ENCODE measurements around the gene CDH4. TPM values are rescaled to one million over a fixed set of nuclear protein-coding genes. Genes with fewer than 3 reads are reported as not detected.

Gene CDH4
- total RNA-seq, 2 experiments from 2014 or later, result not detected

- no peaks in the 10 kb centered on the region for H4K20me1 ChIP-seq (ENCODE audit: insufficient read depth, low read length)
- BruUV-seq (replicated peaks), result no TSS peak
- POLR2A ChIA-PET, result interaction anchor here (1.1 kb wide), 1 partner anchor 122 kb away, joined by 3 read pairs; no protein-coding TSS in a partner anchor
- H3K9me3 ChIP-seq (ENCODE audit: low read length), result no peaks in the 10 kb centered on the region
- no peak overlapping the region for H3K4me2 ChIP-seq (ENCODE audit: low read length)
- intact Hi-C loops (cut with micrococcal nuclease; ENCODE audit: unreplicated experiment), result no loop called here
- TF ChIP-seq CTCF (conservative IDR thresholded peaks at IDR 0.05; ENCODE audit: low read length) (no peak), EZH2phosphoT487 (IDR thresholded peaks at IDR 0.05; ENCODE audit: borderline replicate concordance, low read depth, low read length) (no peak)
- H2AFZ ChIP-seq (ENCODE audit: low read length), result no peak overlapping the region
- no peaks in the 10 kb centered on the region for H3K4me1 ChIP-seq (ENCODE audit: insufficient read depth, low read length, poor library complexity, severe bottlenecking)
- no peaks in the 10 kb centered on the region for H3K79me2 ChIP-seq (ENCODE audit: insufficient read depth, low read depth, low read length)
- no peak for DNase-seq (ENCODE audit: low spot score)
- no peaks in the 10 kb centered on the region for H3K9me2 ChIP-seq (ENCODE audit: insufficient read depth, low read length)
- CTCF ChIA-PET (ENCODE audit: unreplicated experiment), result no interaction called here
- no peak overlapping the region for H3K4me3 ChIP-seq (ENCODE audit: low read depth, low read length, poor library complexity, severe bottlenecking)
- no peak overlapping the region for H3K27ac ChIP-seq (ENCODE audit: low read depth, low read length, poor library complexity, severe bottlenecking)
- no peaks in the 10 kb centered on the region for H3K36me3 ChIP-seq (ENCODE audit: insufficient read depth, low read length)
Measured at GRCh38 chr20:61649860-61650162, 397.8 kb downstream of the CDH4 start.

GRCh38 chr20:61650912-61651733, 399.1 kb downstream of the CDH4 start:
- H3K27ac ChIP-seq (ENCODE audit: low read depth, low read length, poor library complexity, severe bottlenecking), result no peak overlapping the region
- TF ChIP-seq EZH2phosphoT487 (IDR thresholded peaks at IDR 0.05; ENCODE audit: borderline replicate concordance, low read depth, low read length), result no peak
- TF ChIP-seq CTCF (conservative IDR thresholded peaks at IDR 0.05; ENCODE audit: low read length), result no peak
- CTCF ChIA-PET (ENCODE audit: unreplicated experiment), result no interaction called here

GRCh38 chr20:61652146-61652545, 400.1 kb downstream of the CDH4 start:
- no peak overlapping the region for H2AFZ ChIP-seq (ENCODE audit: low read length)
- BruUV-seq (replicated peaks), result no TSS peak
- H3K36me3 ChIP-seq (ENCODE audit: insufficient read depth, low read length), result no peaks in the 10 kb centered on the region
- H3K9me3 ChIP-seq (ENCODE audit: low read length), result no peaks in the 10 kb centered on the region
- H3K9me2 ChIP-seq (ENCODE audit: insufficient read depth, low read length), result no peaks in the 10 kb centered on the region
- H3K4me3 ChIP-seq (ENCODE audit: low read depth, low read length, poor library complexity, severe bottlenecking), result no peak overlapping the region
- no peak overlapping the region for H3K27ac ChIP-seq (ENCODE audit: low read depth, low read length, poor library complexity, severe bottlenecking)
- H3K79me2 ChIP-seq (ENCODE audit: insufficient read depth, low read depth, low read length), result no peaks in the 10 kb centered on the region
- TF ChIP-seq CTCF (conservative IDR thresholded peaks at IDR 0.05; ENCODE audit: low read length) (no peak), EZH2phosphoT487 (IDR thresholded peaks at IDR 0.05; ENCODE audit: borderline replicate concordance, low read depth, low read length) (no peak)
- no peaks in the 10 kb centered on the region for H3K4me1 ChIP-seq (ENCODE audit: insufficient read depth, low read length, poor library complexity, severe bottlenecking)
- DNase-seq (ENCODE audit: low spot score), result no peak
- intact Hi-C loops (cut with micrococcal nuclease; ENCODE audit: unreplicated experiment), result no loop called here
- no peak overlapping the region for H3K4me2 ChIP-seq (ENCODE audit: low read length)
- CTCF ChIA-PET (ENCODE audit: unreplicated experiment), result no interaction called here
- H4K20me1 ChIP-seq (ENCODE audit: insufficient read depth, low read length), result no peaks in the 10 kb centered on the region
- POLR2A ChIA-PET, result no interaction called here

More at GRCh38 chr20:61650912-61651733, 399.1 kb downstream of the CDH4 start:
- Histone ChIP-seq H3K9me2 (ENCODE audit: insufficient read depth, low read length) (no peaks in the 10 kb centered on the region), H3K4me3 (ENCODE audit: low read depth, low read length, poor library complexity, severe bottlenecking) (no peak overlapping the region), H3K4me1 (ENCODE audit: insufficient read depth, low read length, poor library complexity, severe bottlenecking) (no peaks in the 10 kb centered on the region), H3K4me2 (ENCODE audit: low read length) (no peak overlapping the region), H3K9me3 (ENCODE audit: low read length) (no peaks in the 10 kb centered on the region), H4K20me1 (ENCODE audit: insufficient read depth, low read length) (no peaks in the 10 kb centered on the region), H3K36me3 (ENCODE audit: insufficient read depth, low read length) (no peaks in the 10 kb centered on the region), H3K79me2 (ENCODE audit: insufficient read depth, low read depth, low read length) (no peaks in the 10 kb centered on the region), H2AFZ (ENCODE audit: low read length) (no peak overlapping the region)
- no TSS peak for BruUV-seq (replicated peaks)
- no peak for DNase-seq (ENCODE audit: low spot score)
- intact Hi-C loops (cut with micrococcal nuclease; ENCODE audit: unreplicated experiment), result no loop called here
- POLR2A ChIA-PET, result no interaction called here

Data from OCI-LY7 (cell line).